ELR (cell line): ENCODE data around the gene ARSA.
"Not testable (repeated sequence)": the region's sequence is repeated elsewhere in the genome, so short reads cannot be mapped to it uniquely, and the experiment has no call there.

ENCODE experiments used
- DNase-seq: peaks from one replicate; pipeline ENCODE4 v3.0.0-alpha.2; 2015; ENCODE audit warnings: low read depth

Gene ARSA

DNA sequence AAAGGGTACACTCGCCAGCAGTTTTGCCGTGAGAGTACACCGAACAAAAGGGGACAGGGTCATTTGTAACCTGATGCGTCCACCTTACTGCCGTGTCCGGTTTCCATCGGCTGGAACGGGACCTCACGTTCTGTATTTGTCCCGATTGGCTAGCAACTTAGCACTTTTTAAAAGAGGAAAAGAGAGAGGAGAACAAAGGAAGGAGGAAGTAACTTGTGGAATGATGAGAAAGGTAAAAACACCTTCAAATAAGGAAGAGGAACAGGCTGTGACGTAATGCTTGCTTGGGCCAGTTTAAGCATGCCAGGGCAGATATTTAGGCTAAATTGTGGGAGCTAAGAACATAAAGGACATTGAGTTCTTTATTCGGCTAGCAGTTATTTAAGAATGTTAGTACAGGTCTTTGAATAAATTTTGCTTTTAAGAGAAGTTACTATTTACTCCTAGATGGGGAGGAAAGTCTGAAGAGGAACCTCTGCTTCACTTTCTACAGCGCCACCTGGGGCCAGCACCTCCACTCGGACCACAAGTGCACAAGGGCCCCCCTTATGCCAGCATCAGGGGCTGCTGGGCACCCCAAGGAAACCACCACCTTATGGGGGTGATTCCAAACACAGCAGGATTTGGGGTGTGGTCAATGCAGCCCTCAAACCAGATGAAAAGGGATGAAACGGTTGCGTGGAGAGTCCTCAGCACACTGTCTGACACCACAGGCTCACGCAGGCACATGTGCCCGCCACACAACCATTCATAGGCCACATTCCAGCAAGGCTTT, 5.8 kb downstream of the ARSA start:
- DNase-seq: no peak

DNA sequence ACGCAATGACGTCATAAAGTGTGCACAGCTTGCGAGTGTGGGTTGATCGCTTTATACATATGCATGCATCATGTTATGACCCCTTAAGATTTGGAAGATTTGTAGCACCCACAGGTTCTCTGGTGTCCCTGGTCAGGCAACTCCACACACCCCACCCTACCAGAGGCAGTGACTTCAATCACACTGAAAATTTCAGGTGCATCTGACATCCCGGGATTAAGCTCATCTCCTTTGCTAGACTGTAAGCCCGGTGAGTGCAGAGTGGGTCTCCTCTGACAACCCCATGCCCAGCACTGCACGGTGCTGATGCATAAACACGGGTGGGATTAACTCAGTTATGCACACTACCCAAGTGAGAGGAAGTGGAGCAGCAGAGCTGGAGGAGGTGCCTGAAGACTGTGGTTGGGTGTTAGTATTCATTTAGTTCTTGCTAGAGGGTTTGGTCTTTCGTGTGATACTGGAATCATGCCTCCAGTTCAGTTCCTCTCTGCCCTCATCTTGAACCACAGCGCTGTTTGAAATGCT, 6.5 kb downstream of the ARSA start:
- DNase-seq: no peak

DNA sequence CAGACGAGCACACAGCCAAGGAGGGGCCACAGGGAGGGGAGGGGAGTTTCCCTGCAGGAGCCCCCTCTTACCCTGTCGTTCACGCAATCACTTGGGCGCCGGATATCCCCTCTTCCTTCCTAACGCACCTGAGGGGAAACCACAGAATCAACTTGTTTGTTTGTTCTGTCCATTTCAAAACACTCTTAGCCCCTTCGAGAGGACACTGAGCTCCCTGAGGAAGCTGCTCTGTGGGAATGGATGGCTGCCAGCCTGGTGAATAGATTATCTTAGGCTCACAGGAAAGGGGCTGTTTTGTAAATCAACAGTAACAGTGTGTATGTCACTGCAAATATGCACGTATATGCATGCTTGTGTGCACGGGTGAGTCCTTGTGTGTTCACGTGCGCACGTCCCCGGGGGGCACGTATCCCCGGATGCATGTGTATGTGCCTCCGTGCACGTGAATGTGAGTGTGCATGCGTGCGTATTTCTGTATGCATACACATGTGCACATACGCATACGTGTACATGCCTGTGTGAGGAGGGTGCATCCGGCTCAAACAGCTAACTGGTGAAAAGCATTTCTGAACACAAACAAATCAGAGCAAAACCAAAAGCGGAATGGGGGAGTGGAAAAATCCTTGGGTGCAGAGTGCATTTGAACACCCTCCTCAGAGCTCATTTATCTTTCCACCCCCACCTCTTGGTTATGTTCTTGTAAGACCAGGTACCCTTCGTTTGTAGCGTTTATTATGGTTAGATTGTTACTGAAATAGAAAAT, 7.2 kb downstream of the ARSA start:
- DNase-seq: no peak

DNA sequence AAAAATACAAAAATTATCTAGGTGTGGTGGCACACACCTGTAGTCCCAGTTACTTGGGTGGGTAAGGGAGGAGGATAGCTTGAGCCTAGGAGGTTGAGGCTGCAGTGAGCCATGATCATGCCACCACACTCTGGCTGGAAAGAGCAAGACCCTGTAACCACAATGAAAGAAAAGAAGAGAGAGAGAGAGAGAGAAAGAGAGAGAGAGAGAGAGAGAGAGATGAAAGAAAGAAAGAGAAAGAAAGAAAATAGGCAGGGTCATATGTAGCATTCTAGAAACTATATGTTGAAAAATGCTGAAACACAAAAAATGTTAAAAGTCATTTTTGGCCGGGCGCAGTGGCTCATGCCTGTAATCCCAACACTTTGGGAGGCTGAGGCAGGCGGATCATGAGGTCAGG, 13.7 kb downstream of the ARSA start:
- DNase-seq: not testable (repeated sequence)

DNA sequence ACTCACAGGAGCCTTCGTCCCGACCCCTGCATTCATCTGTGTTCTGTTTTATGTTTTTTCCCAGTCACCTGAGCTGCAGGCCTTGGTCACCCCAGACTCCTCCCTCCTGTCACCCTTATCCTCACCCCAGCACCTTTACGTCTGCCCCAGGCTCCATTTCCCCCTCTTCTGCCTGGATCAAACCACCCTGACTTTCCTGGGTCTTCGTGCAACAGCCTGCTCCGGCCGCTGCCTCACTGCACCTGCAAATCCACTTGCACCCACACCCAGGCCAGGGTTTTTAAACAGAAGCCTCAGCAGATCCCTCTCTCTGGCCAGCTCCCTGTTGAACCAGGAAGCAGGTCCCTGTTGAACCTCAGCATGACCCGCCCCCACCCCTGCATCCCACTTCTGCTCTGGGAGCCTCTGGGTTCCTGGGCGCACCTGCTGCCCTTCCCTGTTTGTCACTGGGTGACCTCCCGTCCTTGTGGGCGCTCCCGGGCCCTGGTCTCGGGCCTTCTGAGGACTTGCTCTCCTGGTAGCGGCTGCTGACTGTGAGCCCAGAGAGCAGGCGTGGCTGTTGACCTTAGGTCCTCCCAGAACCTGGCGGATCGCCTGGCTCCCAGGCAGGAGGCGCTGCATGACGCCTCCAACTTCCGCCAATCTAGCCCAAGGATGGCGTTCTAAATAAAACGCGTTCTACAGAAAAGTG, 14.5 kb downstream of the ARSA start:
- no peak for DNase-seq

DNA sequence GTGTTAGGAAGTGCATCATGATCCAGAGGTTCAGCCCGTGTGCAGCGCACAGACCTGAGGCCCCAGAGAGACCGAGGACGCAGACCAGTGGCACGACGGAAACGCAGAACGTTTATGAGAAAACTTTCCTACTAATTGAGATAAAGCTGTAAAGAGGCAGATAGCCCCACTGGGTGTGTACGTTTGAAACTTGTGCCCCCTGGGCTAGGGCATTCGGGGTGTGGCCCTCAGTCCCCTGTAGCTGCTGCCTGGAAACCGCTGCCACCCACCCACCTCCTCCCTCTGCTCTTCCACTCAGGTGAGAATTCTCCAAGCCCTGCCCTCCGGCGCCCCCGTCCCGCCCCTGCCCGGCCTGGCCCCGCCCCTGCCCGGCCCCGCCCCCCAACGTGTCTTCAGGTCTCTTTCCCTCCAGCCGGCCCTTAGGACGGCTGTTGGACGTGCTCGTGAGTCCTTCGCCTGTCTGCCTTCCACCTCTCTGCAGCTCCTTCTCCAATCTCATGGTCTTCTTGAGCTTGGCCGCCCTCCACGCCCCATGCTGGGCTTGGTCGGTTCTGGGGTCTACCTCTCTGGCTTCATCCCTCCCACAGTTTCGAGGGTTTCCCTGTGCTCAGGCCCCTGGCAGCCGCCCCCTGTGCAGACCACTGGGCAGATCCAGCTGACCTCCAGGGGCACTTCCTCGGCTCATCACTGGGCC, 15.3 kb downstream of the ARSA start:
- DNase-seq: no peak

DNA sequence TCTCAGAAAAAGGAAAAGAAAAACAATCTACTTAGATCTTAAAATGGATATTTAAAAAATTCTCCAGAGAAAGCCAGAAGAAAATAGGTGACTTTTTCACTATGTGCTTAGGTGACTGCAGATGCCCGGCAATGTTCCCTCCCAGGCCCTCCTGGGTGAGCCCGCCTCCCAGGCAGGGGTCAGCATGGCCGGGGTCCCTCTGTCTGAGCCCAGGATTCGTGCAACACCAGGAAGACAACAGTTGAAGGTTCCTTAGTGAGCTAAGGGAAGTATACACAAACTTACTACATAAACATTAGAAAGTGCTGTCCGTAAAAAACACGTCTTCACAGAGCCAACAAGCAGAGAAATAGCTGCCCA, 15.8 kb downstream of the ARSA start:
- DNase-seq: no peak

DNA sequence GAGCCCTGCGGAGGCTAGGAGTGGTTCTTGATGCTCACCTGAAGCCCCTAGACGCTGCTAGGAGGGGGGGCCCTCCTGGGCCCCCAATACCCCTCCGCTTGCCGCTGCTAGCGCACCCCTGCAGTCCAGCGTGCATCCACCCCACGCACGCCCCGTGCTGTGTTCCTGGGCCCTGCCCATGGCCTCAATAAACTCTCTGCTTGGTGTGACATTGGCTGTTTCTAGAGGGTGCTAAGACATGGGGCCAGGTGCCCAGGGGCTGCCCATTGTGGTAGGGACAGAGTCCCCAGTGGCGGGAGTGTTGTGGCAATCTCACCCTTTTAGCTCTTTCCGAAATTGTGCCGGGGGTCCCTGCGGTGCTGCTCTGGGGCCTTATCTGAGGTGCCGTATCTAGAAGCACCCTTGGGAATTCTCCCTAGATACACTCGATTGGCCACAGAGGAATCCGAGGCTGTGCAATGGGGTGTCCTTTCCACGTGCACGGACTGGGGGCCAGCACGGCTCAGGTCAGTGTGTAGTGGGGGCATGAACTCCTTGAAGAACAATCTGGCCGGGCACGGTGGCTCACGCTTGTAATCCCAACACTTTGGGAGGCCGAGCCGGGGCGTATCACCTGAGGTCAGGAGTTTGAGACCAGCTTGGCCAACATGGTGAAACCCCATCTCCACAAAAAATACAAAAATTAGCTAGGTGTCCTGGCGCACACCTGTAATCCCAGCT, 16.5 kb downstream of the ARSA start:
- DNase-seq: no peak

DNA sequence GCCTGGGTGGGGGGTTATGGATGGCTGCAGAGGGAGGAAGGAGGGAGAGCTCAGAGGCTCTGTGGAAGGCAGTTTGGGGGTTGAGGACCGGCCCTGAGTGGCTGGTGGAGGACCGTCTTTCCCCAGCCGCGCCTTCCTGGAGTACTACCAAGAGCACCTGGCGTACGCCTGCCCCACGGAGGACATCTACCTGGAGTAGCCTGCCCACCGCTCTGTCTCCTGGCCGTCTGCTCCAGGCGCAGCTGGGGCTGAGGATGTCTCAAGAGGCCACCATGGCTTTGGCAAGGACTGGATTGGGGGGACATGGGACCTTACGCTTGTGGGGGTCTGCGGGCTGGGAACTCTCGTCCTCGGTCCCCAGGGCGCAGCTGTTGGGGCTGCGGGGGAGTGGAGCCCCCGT, 17.4 kb downstream of the ARSA start:
- DNase-seq: no peak

DNA sequence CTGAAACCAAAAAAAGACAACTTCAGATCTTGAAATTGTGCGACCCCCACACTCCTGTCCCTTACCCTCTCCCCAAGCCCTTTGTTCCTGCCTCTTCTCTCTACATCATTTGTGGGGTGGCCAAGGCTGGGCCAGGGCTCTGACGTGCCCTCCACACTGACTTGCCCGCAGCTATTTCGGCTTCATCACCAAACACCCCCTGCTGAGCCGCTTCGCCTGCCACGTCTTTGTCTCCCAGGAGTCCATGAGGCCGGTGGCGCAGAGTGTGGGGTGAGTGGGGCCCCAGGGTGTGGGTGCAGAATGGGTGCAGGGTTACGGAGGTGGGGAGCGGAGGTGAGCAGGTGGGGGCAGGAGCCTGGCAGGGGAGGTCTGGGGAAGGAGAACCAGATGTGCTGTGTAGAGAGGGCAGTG, 17.9 kb downstream of the ARSA start:
- DNase-seq: no peak

DNA sequence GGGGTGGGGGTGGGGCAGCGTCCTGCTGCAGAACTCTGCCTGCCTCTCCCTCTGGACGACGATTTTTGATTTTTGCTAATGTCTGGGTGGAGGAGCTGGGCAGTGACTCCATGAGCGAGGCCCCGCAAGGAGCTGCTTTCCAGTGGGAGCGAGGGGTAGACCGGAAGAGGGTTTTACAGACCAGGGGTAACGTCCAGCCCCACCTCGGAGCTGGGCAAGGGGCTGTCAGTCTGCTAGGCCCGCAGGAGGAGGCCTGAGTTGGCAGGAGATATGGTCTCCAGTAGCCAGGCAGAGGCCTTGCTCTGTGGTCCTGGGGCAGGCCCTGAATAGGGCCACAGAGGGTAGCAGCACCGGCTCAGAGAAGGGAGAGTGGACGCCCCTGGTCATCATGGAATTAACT, 18.4 kb downstream of the ARSA start:
- no peak for DNase-seq

DNA sequence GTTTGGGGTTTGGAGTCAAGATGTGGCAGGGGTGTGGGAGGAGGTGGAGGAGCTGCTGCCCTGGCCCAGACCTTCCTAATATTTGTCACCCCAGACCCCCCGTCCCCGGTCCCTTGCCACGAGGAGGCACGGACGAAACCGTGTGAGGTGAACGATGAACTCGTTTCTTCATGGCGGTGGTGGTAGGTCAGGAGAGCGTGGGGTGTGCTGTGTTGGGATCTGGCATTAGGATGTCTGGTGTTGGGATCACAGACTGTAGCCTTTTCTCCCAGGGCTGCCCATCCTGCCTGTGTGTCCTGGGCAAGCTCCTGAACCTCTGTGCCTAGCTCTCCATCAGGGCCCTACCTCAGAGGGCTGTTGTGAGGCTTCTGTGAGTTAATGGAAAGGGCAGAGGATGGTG, 19.0 kb downstream of the ARSA start:
- no peak for DNase-seq

DNA sequence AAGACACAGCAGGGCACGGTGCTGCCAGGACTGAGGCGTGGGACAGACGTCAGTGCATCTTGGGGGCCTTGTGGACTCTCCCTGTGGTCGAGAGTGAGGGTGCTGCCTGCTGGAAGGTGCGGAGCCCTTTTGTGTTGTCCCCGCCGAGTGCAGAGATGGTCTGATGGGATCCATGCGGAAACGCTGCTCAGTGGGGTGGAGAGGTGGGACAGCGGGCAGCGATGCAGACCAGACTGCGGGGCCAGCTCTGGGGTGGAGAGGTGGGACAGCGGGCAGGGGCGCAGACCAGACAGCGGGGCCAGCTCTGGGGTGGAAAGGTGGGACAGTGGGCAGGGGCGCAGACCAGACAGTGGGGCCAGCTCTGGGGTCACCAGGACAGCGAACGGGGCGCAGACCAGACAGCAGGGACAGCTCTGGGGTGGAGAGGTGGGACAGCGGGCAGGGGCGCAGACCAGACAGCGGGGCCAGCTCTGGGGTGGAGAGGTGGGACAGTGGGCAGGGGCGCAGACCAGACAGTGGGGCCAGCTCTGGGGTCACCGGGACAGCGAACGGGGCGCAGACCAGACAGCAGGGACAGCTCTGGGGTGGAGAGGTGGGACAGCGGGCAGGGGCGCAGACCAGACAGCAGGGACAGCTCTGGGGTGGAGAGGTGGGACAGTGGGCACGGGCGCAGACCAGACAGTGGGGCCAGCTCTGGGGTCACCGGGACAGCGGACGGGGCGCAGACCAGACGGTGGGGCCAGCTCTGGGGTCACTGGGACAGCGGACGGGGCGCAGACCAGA, 19.7 kb downstream of the ARSA start:
- not testable (repeated sequence) for DNase-seq

DNA sequence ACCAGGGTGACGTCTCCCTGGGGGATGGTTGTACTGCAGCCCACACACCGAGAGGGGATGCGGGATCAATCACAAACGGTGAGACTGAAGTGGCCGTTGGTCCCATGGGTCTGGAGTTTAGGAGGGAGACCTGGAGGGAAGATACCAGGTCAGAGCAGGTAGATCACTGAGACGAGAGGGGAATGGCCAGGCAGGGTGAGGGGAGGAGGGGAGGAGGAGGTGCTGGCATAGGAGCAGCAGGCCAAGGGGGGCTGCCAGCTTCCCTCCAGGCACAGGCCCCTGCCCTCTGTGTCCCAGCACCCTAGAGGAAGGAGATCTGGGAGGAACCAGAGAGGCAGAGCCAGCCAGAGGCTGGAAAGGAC, 20.3 kb downstream of the ARSA start:
- DNase-seq: no peak

DNA sequence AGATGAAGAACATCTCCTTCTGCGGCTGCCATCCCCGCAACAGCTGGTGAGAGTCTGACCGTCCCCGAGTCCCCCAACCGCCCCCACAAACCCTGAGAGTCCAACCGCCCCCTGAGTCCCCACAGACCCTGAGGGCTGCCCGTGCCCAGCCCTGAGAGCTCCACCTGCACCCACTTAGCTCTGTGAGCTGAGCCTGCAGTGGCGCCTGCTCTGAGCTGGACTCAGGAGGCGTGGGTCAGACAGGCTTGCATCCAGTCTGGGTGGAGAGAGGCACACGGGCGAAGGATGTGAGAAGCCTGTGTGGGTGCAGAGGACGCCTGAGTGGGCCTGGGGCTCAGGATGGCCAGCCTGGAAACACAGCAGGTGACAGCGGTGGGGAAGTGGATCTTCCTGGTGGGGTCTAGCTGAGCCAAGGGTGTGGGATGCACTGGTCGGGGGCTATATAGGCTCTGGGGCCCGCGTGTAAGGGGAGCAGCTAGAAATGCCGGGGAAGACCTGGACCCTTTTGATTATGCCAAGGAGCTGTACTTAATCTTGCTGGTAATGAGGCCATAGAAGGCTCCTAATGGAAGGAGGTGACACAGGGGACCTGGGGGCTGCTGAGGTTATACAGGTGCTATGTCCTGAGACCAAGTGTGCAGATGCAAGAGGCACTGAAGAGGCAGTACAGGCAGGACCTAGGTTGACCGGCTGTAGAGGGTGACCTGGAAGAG, 20.9 kb downstream of the ARSA start:
- no peak for DNase-seq

DNA sequence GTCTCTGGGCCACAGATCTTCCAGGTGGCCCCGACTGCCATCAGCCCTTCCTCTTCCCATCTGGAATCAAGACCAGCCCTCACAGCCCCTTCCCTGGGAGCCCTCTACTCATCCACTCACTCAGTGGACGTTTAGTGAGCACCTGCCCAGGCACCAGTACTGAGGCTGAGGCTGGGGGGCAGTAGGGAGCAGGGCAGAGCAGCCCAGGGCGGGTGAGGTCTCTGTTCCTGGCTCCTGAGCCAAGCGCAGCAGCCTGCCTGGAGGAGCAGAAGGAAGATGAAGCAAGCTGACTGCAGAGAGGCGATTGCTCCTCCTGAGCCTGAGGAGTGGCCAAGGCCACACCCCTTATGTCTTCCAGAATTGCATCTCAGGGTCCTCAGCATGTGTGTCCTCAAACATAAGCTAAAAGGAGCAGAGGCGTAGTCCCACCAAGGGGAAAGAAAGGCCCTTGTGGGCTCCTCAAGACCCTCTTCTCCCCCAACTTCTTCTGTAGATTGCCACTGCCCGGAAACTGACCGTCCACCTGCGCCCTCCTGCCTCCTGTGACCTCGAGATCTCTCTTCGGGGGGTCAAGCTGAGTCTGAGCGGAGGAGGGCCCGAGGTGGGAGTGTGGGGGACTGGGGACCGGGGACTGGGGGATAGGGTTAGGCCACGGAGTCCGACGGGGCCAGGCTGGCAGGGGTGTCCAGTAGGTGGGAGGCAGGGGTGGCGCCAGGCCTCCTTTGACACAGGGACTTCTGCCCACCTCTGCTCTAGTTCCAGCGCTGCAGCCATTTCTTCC, 21.6 kb downstream of the ARSA start:
- no peak for DNase-seq

DNA sequence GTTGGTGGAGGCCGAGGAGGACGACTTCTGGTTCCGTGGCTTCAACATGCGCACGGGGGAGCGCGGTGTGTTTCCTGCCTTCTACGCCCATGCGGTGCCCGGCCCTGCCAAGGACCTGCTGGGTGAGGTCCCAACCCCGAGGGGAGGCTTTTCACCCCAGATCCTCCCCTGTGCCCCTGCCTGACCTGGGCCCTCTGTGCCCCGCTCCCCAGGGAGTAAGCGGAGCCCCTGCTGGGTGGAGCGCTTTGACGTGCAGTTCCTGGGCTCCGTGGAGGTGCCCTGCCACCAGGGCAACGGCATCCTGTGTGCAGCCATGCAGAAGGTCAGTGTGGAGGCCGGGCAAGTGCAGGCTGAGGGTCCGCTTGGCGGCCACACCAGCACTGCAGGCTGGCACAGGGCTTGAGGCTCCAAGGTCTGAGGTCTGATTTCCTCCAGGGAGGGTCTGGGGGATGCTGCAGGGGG, 22.3 kb downstream of the ARSA start:
- DNase-seq: no peak

DNA sequence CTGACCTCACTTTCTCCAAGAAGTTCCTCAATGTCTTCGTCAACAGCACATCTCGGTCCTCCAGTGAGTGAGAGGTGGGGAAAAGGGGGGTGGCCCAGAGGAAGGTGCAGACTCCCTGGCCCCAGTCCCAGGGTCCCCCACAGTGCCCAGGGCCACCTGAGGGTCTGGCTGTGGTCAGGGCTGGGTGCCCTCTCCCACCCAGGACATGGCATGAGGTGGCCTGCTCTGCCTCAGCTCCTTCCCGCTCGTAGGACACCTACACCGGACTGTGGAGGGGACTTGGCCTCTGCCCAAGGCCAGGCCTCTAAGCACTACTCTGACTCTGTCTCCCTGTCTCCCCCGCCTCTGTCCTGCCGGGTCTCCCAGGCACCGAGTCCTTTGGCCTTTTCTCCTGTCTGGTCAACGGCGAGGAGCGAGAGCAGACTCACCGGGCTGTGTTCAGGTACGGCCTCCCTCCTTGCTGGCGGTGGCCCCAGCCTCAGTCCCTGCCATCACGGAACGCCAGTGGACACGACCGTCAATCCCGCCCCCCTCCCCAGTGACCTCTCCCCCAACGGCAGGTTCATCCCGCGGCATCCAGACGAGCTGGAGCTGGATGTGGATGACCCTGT, 22.8 kb downstream of the ARSA start:
- DNase-seq: no peak
